ENCODE measurements around the gene DOK6.

- TF ChIP-seq CTCF (IDR thresholded peaks at IDR 0.05) (no peak), EZH2 (IDR thresholded peaks at IDR 0.05; ENCODE audit: borderline replicate concordance, insufficient read depth, low read depth, low read length, poor library complexity, severe bottlenecking) (no peak)
Measured at GRCh38 chr18:69817335-69817940, 416.8 kb downstream of the DOK6 start.

Measured in B cell (primary cell).